HepG2 (cell line): ENCODE results near the gene ATXN7L3.

Experiments used
- EHMT2 ChIP-seq: fragments of 200-600 bp; sonication (generic); IDR thresholded peaks from 2 replicates; pipeline ENCODE4 v1.7.0; 2017; ENCODE audit warnings: antibody characterized with exemption, low read depth, low read length, borderline replicate concordance
- ETV5 ChIP-seq: IDR thresholded peaks from 2 replicates; pipeline ENCODE4 v1.6.1; 2018; ENCODE audit warnings: missing biosample characterization, missing genetic modification reagents, inconsistent platforms, borderline replicate concordance
- KAT7 ChIP-seq: IDR thresholded peaks from 2 replicates; pipeline ENCODE4 v1.6.1; 2018; ENCODE audit warnings: borderline replicate concordance, missing compliant biosample characterization
- TARDBP ChIP-seq: sonication (generic); formaldehyde crosslinking; IDR thresholded peaks from 2 replicates; pipeline ENCODE4 v1.8.0; 2022; ENCODE audit warnings: mild to moderate bottlenecking, missing genetic modification reagents
- ZNF879 ChIP-seq: sonication (generic); formaldehyde crosslinking; IDR thresholded peaks from 2 replicates; pipeline ENCODE4 v1.8.1; 2023; ENCODE audit warnings: missing genetic modification reagents

- TF ChIP-seq KAT7 (CRISPR knock-in tag) (no peak), ZNF879 (CRISPR knock-in tag) (no peak), ETV5 (CRISPR knock-in tag) (no peak), TARDBP (CRISPR knock-in tag) (no peak), EHMT2 (no peak)
These were observed 40.0 kb downstream of the ATXN7L3 start for GRCh38 chr17:44159519-44160210.
